ENCODE measurements around the gene ZNF726.
"Not testable (repeated sequence)": the region's sequence is repeated elsewhere in the genome, so short reads cannot be mapped to it uniquely, and the experiment has no call there.

ZNF726 gene

GRCh38 chr19:23914402-23915286, at the start of gene ZNF726:
ZNF726 (plus strand) TSS chr19:23914886; CDS start chr19:23914995, 109 bp downstream.
- Mint-ChIP-seq H3K9me3 (peaks cover 38% of the 10 kb centered on the region), H3K27ac (peak within 1 kb of the TSS; percentile 95), H3K4me3 (peak within 1 kb of the TSS; percentile 91)

GRCh38 chr19:23867895-23868294, 46.8 kb upstream of the ZNF726 start:
- no peak overlapping the region for H3K4me3 Mint-ChIP-seq
- H3K27ac Mint-ChIP-seq, result no peak overlapping the region
- no peaks in the 10 kb centered on the region for H3K27me3 Mint-ChIP-seq (ENCODE audit: low read depth)
- H3K36me3 Mint-ChIP-seq (ENCODE audit: low read depth), result no peaks in the 10 kb centered on the region
- no peaks in the 10 kb centered on the region for H3K4me1 Mint-ChIP-seq (ENCODE audit: low read depth)
- H3K9me3 Mint-ChIP-seq, result peaks cover 52% of the 10 kb centered on the region

More at GRCh38 chr19:23914402-23915286, at the start of gene ZNF726:
- H3K27me3 Mint-ChIP-seq (ENCODE audit: low read depth), result no peaks in the 10 kb centered on the region
- H3K4me1 Mint-ChIP-seq (ENCODE audit: low read depth), result peaks cover 14% of the 10 kb centered on the region
- peaks cover 24% of the 10 kb centered on the region for H3K36me3 Mint-ChIP-seq (ENCODE audit: low read depth)

GRCh38 chr19:23868630-23869029, 46.1 kb upstream of the ZNF726 start:
- H3K9me3 Mint-ChIP-seq, result peaks cover 51% of the 10 kb centered on the region
- H3K4me1 Mint-ChIP-seq (ENCODE audit: low read depth), result no peaks in the 10 kb centered on the region
- no peak overlapping the region for H3K27ac Mint-ChIP-seq
- no peak overlapping the region for H3K4me3 Mint-ChIP-seq
- H3K36me3 Mint-ChIP-seq (ENCODE audit: low read depth), result no peaks in the 10 kb centered on the region
- H3K27me3 Mint-ChIP-seq (ENCODE audit: low read depth), result no peaks in the 10 kb centered on the region

GRCh38 chr19:23872282-23872919, 42.3 kb upstream of the ZNF726 start:
- peaks cover 45% of the 10 kb centered on the region for H3K9me3 Mint-ChIP-seq

GRCh38 chr19:23876261-23876660, 38.4 kb upstream of the ZNF726 start:
- H3K36me3 Mint-ChIP-seq (ENCODE audit: low read depth), result no peaks in the 10 kb centered on the region
- no peak overlapping the region for H3K4me3 Mint-ChIP-seq
- H3K9me3 Mint-ChIP-seq, result peaks cover 55% of the 10 kb centered on the region
- no peaks in the 10 kb centered on the region for H3K4me1 Mint-ChIP-seq (ENCODE audit: low read depth)
- no peaks in the 10 kb centered on the region for H3K27me3 Mint-ChIP-seq (ENCODE audit: low read depth)
- no peak overlapping the region for H3K27ac Mint-ChIP-seq

More at GRCh38 chr19:23872282-23872919, 42.3 kb upstream of the ZNF726 start:
- H3K36me3 Mint-ChIP-seq (ENCODE audit: low read depth), result no peaks in the 10 kb centered on the region
- H3K27me3 Mint-ChIP-seq (ENCODE audit: low read depth), result no peaks in the 10 kb centered on the region
- no peak overlapping the region for H3K27ac Mint-ChIP-seq
- H3K4me3 Mint-ChIP-seq, result no peak overlapping the region
- H3K4me1 Mint-ChIP-seq (ENCODE audit: low read depth), result no peaks in the 10 kb centered on the region

- not testable (repeated sequence) for H3K27me3 Mint-ChIP-seq (ENCODE audit: low read depth); H3K4me3 Mint-ChIP-seq; H3K27ac Mint-ChIP-seq; H3K4me1 Mint-ChIP-seq (ENCODE audit: low read depth); H3K36me3 Mint-ChIP-seq (ENCODE audit: low read depth)
- H3K9me3 Mint-ChIP-seq, result peaks cover 54% of the 10 kb centered on the region
Observed at GRCh38 chr19:23876756-23877155, 37.9 kb upstream of the ZNF726 start.

GRCh38 chr19:23882493-23882892, 32.2 kb upstream of the ZNF726 start:
- Mint-ChIP-seq H3K4me1 (ENCODE audit: low read depth) (no peaks in the 10 kb centered on the region), H3K4me3 (no peak overlapping the region), H3K27ac (no peak overlapping the region), H3K36me3 (ENCODE audit: low read depth) (no peaks in the 10 kb centered on the region), H3K27me3 (ENCODE audit: low read depth) (no peaks in the 10 kb centered on the region), H3K9me3 (peaks cover 71% of the 10 kb centered on the region)

GRCh38 chr19:23884363-23884762, 30.3 kb upstream of the ZNF726 start:
- no peak overlapping the region for H3K27ac Mint-ChIP-seq
- no peaks in the 10 kb centered on the region for H3K36me3 Mint-ChIP-seq (ENCODE audit: low read depth)
- H3K9me3 Mint-ChIP-seq, result peaks cover 65% of the 10 kb centered on the region
- H3K4me3 Mint-ChIP-seq, result no peak overlapping the region
- no peaks in the 10 kb centered on the region for H3K27me3 Mint-ChIP-seq (ENCODE audit: low read depth)
- no peaks in the 10 kb centered on the region for H3K4me1 Mint-ChIP-seq (ENCODE audit: low read depth)

GRCh38 chr19:23887642-23888041, 27.0 kb upstream of the ZNF726 start:
- no peak overlapping the region for H3K4me3 Mint-ChIP-seq
- H3K27me3 Mint-ChIP-seq (ENCODE audit: low read depth), result no peaks in the 10 kb centered on the region
- no peak overlapping the region for H3K27ac Mint-ChIP-seq
- H3K9me3 Mint-ChIP-seq, result peaks cover 50% of the 10 kb centered on the region
- no peaks in the 10 kb centered on the region for H3K36me3 Mint-ChIP-seq (ENCODE audit: low read depth)
- no peaks in the 10 kb centered on the region for H3K4me1 Mint-ChIP-seq (ENCODE audit: low read depth)

- peaks cover 18% of the 10 kb centered on the region for H3K9me3 Mint-ChIP-seq
- not testable (repeated sequence) for H3K4me1 Mint-ChIP-seq (ENCODE audit: low read depth); H3K27ac Mint-ChIP-seq; H3K36me3 Mint-ChIP-seq (ENCODE audit: low read depth); H3K4me3 Mint-ChIP-seq; H3K27me3 Mint-ChIP-seq (ENCODE audit: low read depth)
Observed at GRCh38 chr19:23896096-23896495, 18.6 kb upstream of the ZNF726 start.

GRCh38 chr19:23896912-23897311, 17.8 kb upstream of the ZNF726 start:
- Mint-ChIP-seq H3K4me1 (ENCODE audit: low read depth) (no peaks in the 10 kb centered on the region), H3K27ac (no peak overlapping the region), H3K36me3 (ENCODE audit: low read depth) (no peaks in the 10 kb centered on the region), H3K9me3 (peaks cover 22% of the 10 kb centered on the region), H3K27me3 (ENCODE audit: low read depth) (no peaks in the 10 kb centered on the region), H3K4me3 (no peak overlapping the region)

GRCh38 chr19:23901360-23901759, 13.3 kb upstream of the ZNF726 start:
- Mint-ChIP-seq H3K27me3 (ENCODE audit: low read depth) (no peaks in the 10 kb centered on the region), H3K4me3 (no peak overlapping the region), H3K27ac (no peak overlapping the region), H3K36me3 (ENCODE audit: low read depth) (no peaks in the 10 kb centered on the region), H3K4me1 (ENCODE audit: low read depth) (no peaks in the 10 kb centered on the region), H3K9me3 (peaks cover 47% of the 10 kb centered on the region)

GRCh38 chr19:23904406-23904805, 10.3 kb upstream of the ZNF726 start:
- Mint-ChIP-seq H3K4me1 (ENCODE audit: low read depth) (no peaks in the 10 kb centered on the region), H3K9me3 (peaks cover 49% of the 10 kb centered on the region), H3K4me3 (no peak overlapping the region), H3K36me3 (ENCODE audit: low read depth) (no peaks in the 10 kb centered on the region), H3K27me3 (ENCODE audit: low read depth) (no peaks in the 10 kb centered on the region), H3K27ac (no peak overlapping the region)

GRCh38 chr19:23905771-23906170, 8.9 kb upstream of the ZNF726 start:
- Mint-ChIP-seq H3K4me1 (ENCODE audit: low read depth) (no peaks in the 10 kb centered on the region), H3K4me3 (no peak overlapping the region), H3K9me3 (peaks cover 56% of the 10 kb centered on the region), H3K27me3 (ENCODE audit: low read depth) (no peaks in the 10 kb centered on the region), H3K27ac (no peak overlapping the region), H3K36me3 (ENCODE audit: low read depth) (no peaks in the 10 kb centered on the region)

GRCh38 chr19:23906835-23907234, 7.9 kb upstream of the ZNF726 start:
- peaks cover 53% of the 10 kb centered on the region for H3K9me3 Mint-ChIP-seq

More at GRCh38 chr19:23906835-23907234, 7.9 kb upstream of the ZNF726 start:
- Mint-ChIP-seq H3K36me3 (ENCODE audit: low read depth) (no peaks in the 10 kb centered on the region), H3K4me3 (no peak overlapping the region), H3K27ac (no peak overlapping the region), H3K4me1 (ENCODE audit: low read depth) (no peaks in the 10 kb centered on the region), H3K27me3 (ENCODE audit: low read depth) (no peaks in the 10 kb centered on the region)
